ENCODE data around the gene SV2C.

DNA sequence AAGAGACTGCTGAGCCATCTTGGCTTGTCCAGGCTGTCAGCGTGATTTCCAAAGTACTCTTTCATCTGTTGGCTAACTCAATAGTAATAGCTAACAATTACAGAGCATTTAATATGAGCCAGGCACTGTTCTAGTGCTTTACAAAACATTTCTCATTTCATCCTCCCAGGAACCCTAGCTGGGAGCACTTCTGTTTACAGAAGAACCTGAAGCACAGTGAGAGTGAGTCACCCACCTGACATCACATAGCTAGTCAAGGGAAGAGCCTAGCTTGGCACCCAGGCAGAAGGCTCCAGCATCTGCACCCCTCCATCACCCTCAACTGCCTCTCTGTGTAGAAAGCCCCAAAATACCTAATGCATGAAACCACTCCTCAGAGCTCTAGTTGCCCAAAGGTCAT, 262.4 kb downstream of the SV2C start:
- TF ChIP-seq, protein P1, sequence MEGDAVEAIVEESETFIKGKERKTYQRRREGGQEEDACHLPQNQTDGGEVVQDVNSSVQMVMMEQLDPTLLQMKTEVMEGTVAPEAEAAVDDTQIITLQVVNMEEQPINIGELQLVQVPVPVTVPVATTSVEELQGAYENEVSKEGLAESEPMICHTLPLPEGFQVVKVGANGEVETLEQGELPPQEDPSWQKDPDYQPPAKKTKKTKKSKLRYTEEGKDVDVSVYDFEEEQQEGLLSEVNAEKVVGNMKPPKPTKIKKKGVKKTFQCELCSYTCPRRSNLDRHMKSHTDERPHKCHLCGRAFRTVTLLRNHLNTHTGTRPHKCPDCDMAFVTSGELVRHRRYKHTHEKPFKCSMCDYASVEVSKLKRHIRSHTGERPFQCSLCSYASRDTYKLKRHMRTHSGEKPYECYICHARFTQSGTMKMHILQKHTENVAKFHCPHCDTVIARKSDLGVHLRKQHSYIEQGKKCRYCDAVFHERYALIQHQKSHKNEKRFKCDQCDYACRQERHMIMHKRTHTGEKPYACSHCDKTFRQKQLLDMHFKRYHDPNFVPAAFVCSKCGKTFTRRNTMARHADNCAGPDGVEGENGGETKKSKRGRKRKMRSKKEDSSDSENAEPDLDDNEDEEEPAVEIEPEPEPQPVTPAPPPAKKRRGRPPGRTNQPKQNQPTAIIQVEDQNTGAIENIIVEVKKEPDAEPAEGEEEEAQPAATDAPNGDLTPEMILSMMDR (IDR thresholded peaks at IDR 0.05): no peak
- no peak for TF ChIP-seq POLR2A (IDR thresholded peaks at IDR 0.05)

All from heart left ventricle (tissue), 13 donors.